Endothelial cell of umbilical vein (primary cell): Measurements from ENCODE around the gene RPL11. TPM values are rescaled to one million over a fixed set of nuclear protein-coding genes. Genes with fewer than 3 reads are reported as not detected.
A peak's percentile ranks its signal among the peaks of the same experiment; 100 is the strongest.

Source experiments
- BruUV-seq: library from RNA; stranded (reverse); fragments of 400-500 nt; replicated peaks from 2 replicates; lab custom pipeline; 2021; lab: Mats Ljungman, UMichigan
- CTCF ChIA-PET: fragments of 300-600, 350-600 bp; sonication (Branson Sonifier 250); formaldehyde crosslinking; loops from one replicate; lab custom pipeline; 2021; ENCODE audit warnings: antibody characterized with exemption, inconsistent platforms; lab: Charles Lee
- POLR2A ChIA-PET: fragments of 300-600, 350-600 bp; sonication (Branson Sonifier 250); formaldehyde crosslinking; loops from one replicate; lab custom pipeline; 2021; ENCODE audit warnings: antibody characterized with exemption, inconsistent platforms; lab: Charles Lee
- DNase-seq: peaks from one replicate; pipeline ENCODE4 v3.0.0-alpha.2; 2011; ENCODE audit warnings: low read depth, low spot score
- FAIRE-seq: peaks from 2 replicates; lab custom pipeline; 2011; peaks lifted over from hg19 to GRCh38; lab: Jason Lieb, UNC
- H2AFZ ChIP-seq: 2 replicates; pipeline ENCODE4 v1.6.0; 2012; ENCODE audit warnings: low read depth, low read length, control low read depth, inconsistent platforms
- H3K27ac ChIP-seq: 2 replicates; pipeline ENCODE4 v1.5.1; 2011; ENCODE audit warnings: low read depth, mild to moderate bottlenecking, control low read depth, low read length, moderate library complexity; ENCODE audit not compliant: insufficient read depth
- H3K27me3 ChIP-seq, 2 experiments: 2 replicates each; pipeline versions ENCODE4 v1.6.0 to v1.6.1; 2011; ENCODE audit warnings: low read length in 2 of 2, mixed read lengths in 1 of 2; ENCODE audit not compliant: control insufficient read depth in 2 of 2, insufficient read depth in 2 of 2
- H3K36me3 ChIP-seq, 2 experiments: 2 replicates in 1 of 2; 3 replicates in 1 of 2; pipeline ENCODE4 v1.5.1; 2011; ENCODE audit warnings: low read length in 2 of 2, mild to moderate bottlenecking in 1 of 2, moderate library complexity in 1 of 2; ENCODE audit not compliant: control insufficient read depth in 2 of 2, insufficient read depth in 2 of 2; ENCODE audit errors: extremely low read depth in 1 of 2
- H3K4me1 ChIP-seq: 3 replicates; pipeline ENCODE4 v1.5.1; 2011; ENCODE audit warnings: mild to moderate bottlenecking, low read length; ENCODE audit not compliant: control insufficient read depth, insufficient read depth; ENCODE audit errors: extremely low read depth
- H3K4me2 ChIP-seq: 2 replicates; pipeline ENCODE4 v1.6.1; 2011; ENCODE audit warnings: low read length, control low read depth, mixed read lengths; ENCODE audit not compliant: insufficient read depth
- H3K4me3 ChIP-seq, 3 experiments: fragments of 200-600 bp in 1 of 3; sonication (generic), shearing (Covaris generic) in 1 of 3; replicated peaks in 1 of 3; 2 replicates each; pipeline ENCODE4 v1.5.1; 2011 to 2016; ENCODE audit warnings: control low read depth in 3 of 3, low read length in 3 of 3, mild to moderate bottlenecking in 2 of 3, inconsistent platforms in 1 of 3, low read depth in 1 of 3, moderate library complexity in 1 of 3; ENCODE audit not compliant: insufficient read depth in 1 of 3
- H3K79me2 ChIP-seq: 2 replicates; pipeline ENCODE4 v1.6.0; 2012; ENCODE audit warnings: low read length, inconsistent platforms; ENCODE audit not compliant: control insufficient read depth, insufficient read depth
- H3K9ac ChIP-seq: replicated peaks from 2 replicates; pipeline ENCODE3; 2011; ENCODE audit warnings: low read length, control low read depth; ENCODE audit not compliant: insufficient read depth; ENCODE audit errors: extremely low read depth
- H3K9me1 ChIP-seq: replicated peaks from 3 replicates; pipeline ENCODE4 v1.6.0; 2011; ENCODE audit warnings: mild to moderate bottlenecking, low read length; ENCODE audit not compliant: control insufficient read depth, insufficient read depth; ENCODE audit errors: extremely low read depth
- H3K9me3 ChIP-seq: replicated peaks from 2 replicates; pipeline ENCODE4 v1.5.1; 2012; ENCODE audit warnings: low read length, inconsistent platforms; ENCODE audit not compliant: control insufficient read depth, insufficient read depth
- H4K20me1 ChIP-seq: replicated peaks from 2 replicates; pipeline ENCODE3; 2011; ENCODE audit warnings: mild to moderate bottlenecking, low read length; ENCODE audit not compliant: control insufficient read depth, insufficient read depth; ENCODE audit errors: extremely low read depth
- EZH2 ChIP-seq: IDR thresholded peaks from 2 replicates; pipeline ENCODE4 v1.6.1; 2012; ENCODE audit warnings: borderline replicate concordance, low read depth, mild to moderate bottlenecking, moderate library complexity, low read length, inconsistent platforms; ENCODE audit not compliant: severe bottlenecking
- GATA2 ChIP-seq: IDR thresholded peaks from 2 replicates; pipeline ENCODE4 v1.7.0; 2011; ENCODE audit warnings: low read depth, mild to moderate bottlenecking, moderate library complexity, mixed read lengths, low read length; ENCODE audit not compliant: insufficient read length, insufficient read depth
- JUN ChIP-seq: IDR thresholded peaks from 2 replicates; pipeline ENCODE4 v1.6.1; 2011; ENCODE audit warnings: borderline replicate concordance, low read depth; ENCODE audit not compliant: insufficient read length, insufficient read depth
- MYC ChIP-seq: IDR thresholded peaks from one replicate; pipeline ENCODE4 v1.6.1; 2011; ENCODE audit warnings: mild to moderate bottlenecking, low read depth, low read length
- POLR2A ChIP-seq: IDR thresholded peaks from 2 replicates; pipeline ENCODE4 v1.6.1; 2012; ENCODE audit warnings: low read depth, mild to moderate bottlenecking, control low read depth, low read length
- POLR2AphosphoS5 ChIP-seq: IDR thresholded peaks from 2 replicates; pipeline ENCODE4 v1.6.1; 2012; ENCODE audit warnings: low read depth, mild to moderate bottlenecking, control low read depth, low read length, moderate library complexity; ENCODE audit not compliant: insufficient read depth
- dilution Hi-C: fragments of 300-500 bp; cut with MboI; formaldehyde crosslinking; loops from one replicate; pipeline ENCODE4 v1.15.0; 2019; ENCODE audit warnings: low sequenced_read_pairs; ENCODE audit not compliant: extremely low pct_ligation_motif_present
- intact Hi-C: fragments of 100-400 bp; cut with micrococcal nuclease; formaldehyde crosslinking; loops from one replicate; pipeline ENCODE4 v1.10.0; 2022
- polyA plus RNA-seq, 4 experiments: library from polyadenylated mRNA; depleted of rRNA in 3 of 4; stranded (reverse) in 3 of 4; unstranded in 1 of 4; fragments of >200 nt; gene quantifications; 2 replicates each; pipeline versions ENCODE4 v1.2.1 to v1.2.3, GENCODE V29; 2011 to 2012; ENCODE audit warnings: missing spikeins in 1 of 4
- total RNA-seq: library from RNA; stranded (reverse); gene quantifications from 2 replicates; pipeline ENCODE4 v1.2.3, GENCODE V29; 2021
- TF ChIP-seq, protein P1 (sequence below): IDR thresholded peaks from 2 replicates; pipeline ENCODE4 v1.6.1; 2011; ENCODE audit not compliant: insufficient read depth, insufficient read length
- TF ChIP-seq, protein P2 (sequence below), 2 donors: IDR thresholded peaks; 1 replicate in 1 of 2; 2 replicates in 1 of 2; pipeline ENCODE4 v1.5.1; 2011; ENCODE audit warnings: low read length in 2 of 2, mild to moderate bottlenecking in 2 of 2, moderate library complexity in 2 of 2, control low read depth in 1 of 2, inconsistent platforms in 1 of 2, low read depth in 1 of 2; ENCODE audit not compliant: insufficient read depth in 1 of 2; ENCODE audit errors: extremely low read depth in 1 of 2

The RPL11 gene
- total and polyA plus RNA-seq, 2 donors (not counting 3 experiments of a cell fraction or from before 2014, with no cell fraction given) = 861 to 1,084 TPM

DNA sequence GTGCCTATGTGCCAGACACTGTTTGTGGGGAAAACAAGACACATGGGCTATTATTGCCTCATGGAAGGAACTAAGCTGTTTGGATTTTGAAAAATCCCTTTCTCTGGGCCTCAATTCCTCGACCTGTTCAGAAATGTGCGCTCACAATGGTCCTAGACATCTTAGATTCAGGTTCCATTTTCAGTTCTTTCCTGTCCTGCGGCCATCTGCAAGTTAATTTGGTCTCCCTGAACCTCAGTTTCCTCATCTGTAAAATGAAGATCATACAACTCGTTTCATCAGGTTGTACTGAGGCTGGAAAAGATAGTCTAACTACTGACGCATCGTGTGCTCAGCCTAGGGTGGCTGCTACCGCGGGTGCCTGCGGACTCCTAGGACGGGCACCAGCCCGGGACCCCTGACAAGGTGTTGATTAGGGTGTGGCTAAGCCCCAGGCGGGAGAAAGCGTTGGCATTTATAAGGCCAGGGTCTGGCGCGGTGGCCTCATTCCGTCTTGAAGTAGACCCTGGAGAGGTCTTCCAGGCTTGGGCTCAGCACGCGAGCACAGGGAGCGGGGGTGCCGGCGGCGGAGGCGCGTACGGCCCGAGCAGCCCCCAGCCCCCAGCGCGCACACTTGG, 51.2 kb downstream of the RPL11 start:
- POLR2A ChIA-PET = no interaction called here
- BruUV-seq = TSS peak; percentile 85
- TF ChIP-seq, protein P1, sequence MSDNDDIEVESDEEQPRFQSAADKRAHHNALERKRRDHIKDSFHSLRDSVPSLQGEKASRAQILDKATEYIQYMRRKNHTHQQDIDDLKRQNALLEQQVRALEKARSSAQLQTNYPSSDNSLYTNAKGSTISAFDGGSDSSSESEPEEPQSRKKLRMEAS = no peak
- TF ChIP-seq EZH2 = no peak
- TF ChIP-seq JUN = no peak
- TF ChIP-seq POLR2AphosphoS5 = no peak
- no peak for TF ChIP-seq POLR2A
- TF ChIP-seq, protein P2, sequence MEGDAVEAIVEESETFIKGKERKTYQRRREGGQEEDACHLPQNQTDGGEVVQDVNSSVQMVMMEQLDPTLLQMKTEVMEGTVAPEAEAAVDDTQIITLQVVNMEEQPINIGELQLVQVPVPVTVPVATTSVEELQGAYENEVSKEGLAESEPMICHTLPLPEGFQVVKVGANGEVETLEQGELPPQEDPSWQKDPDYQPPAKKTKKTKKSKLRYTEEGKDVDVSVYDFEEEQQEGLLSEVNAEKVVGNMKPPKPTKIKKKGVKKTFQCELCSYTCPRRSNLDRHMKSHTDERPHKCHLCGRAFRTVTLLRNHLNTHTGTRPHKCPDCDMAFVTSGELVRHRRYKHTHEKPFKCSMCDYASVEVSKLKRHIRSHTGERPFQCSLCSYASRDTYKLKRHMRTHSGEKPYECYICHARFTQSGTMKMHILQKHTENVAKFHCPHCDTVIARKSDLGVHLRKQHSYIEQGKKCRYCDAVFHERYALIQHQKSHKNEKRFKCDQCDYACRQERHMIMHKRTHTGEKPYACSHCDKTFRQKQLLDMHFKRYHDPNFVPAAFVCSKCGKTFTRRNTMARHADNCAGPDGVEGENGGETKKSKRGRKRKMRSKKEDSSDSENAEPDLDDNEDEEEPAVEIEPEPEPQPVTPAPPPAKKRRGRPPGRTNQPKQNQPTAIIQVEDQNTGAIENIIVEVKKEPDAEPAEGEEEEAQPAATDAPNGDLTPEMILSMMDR (IDR thresholded peaks at IDR 0.05; ENCODE audit: extremely low read depth in 1 of 2, insufficient read depth in 1 of 2, low read depth in 1 of 2, low read length in 2 of 2) = no peak
- TF ChIP-seq MYC = no peak
- no peak for TF ChIP-seq GATA2

More for the DNA sequence above, 51.2 kb downstream of the RPL11 start:
- H3K4me1 ChIP-seq = peaks cover 19% of the 10 kb centered on the region
- peaks cover 18% of the 10 kb centered on the region for H4K20me1 ChIP-seq
- peak overlapping the region; percentile 58 for H3K27ac ChIP-seq
- peaks cover 2% of the 10 kb centered on the region in 2 experiments for H3K36me3 ChIP-seq
- H3K79me2 ChIP-seq = peaks cover 42% of the 10 kb centered on the region
- FAIRE-seq = no peak
- intact Hi-C loops (loop anchor here (1.0 to 5.0 kb wide), 2 partner anchors 51 to 185 kb away; partner anchors contain the start of genes ID3 and RPL11), dilution Hi-C loops (no loop called here)
- peak overlapping the region; percentile 43 for H2AFZ ChIP-seq
- H3K4me2 ChIP-seq = peak overlapping the region; percentile 89
- H3K9ac ChIP-seq = peak overlapping the region; percentile 83
- no peaks in the 10 kb centered on the region for H3K9me3 ChIP-seq
- peak; percentile 47 for DNase-seq
- CTCF ChIA-PET = interaction anchor here (1.0 to 1.4 kb wide), 3 partner anchors 29 to 51 kb away, joined by 3 to 4 read pairs (median 4); partner anchors contain the start of gene RPL11
- no peaks in the 10 kb centered on the region for H3K27me3 ChIP-seq
- H3K4me3 ChIP-seq = peak overlapping the region; percentile 81 to 99 (median 81)
- no peaks in the 10 kb centered on the region for H3K9me1 ChIP-seq
